Measurements from ENCODE around the gene UGT1A5.

UGT1A5 gene

DNA sequence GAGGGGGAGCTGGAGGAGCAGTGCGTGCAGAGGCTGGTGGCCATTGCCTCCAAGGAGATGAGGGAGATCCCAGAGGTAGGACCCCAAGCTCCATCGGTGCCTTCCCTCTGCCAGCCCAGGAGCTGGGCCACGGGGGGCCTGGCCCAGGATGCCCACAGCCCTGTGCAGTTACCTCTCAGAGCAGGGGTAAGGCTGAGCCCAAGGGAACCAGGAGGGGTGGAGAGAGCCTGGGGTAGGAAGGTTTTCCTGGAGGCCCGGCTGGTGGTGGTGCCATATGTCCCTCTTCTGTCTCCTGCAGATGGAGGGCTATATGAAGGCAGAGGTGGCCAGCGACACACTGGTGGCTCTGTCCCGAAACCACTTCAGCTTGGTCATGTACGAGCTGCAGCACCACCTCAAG lies 76.8 kb downstream of the UGT1A5 start:
- Histone ChIP-seq H3K4me3 (ENCODE audit: low read depth, low read length) (no peak overlapping the region), H3K9me3 (ENCODE audit: control insufficient read depth, insufficient read depth, low read length) (no peaks in the 10 kb centered on the region; the same call in 1 of the 2 replicates), H3K27ac (ENCODE audit: low read depth, low read length) (no peak overlapping the region), H3K27me3 (ENCODE audit: control insufficient read depth, insufficient read depth, low read length) (no peaks in the 10 kb centered on the region), H3K9ac (ENCODE audit: low read depth, low read length) (no peak overlapping the region), H3K4me1 (ENCODE audit: control insufficient read depth, insufficient read depth, low read length) (no peaks in the 10 kb centered on the region), H3K36me3 (ENCODE audit: control insufficient read depth, insufficient read depth, low read length) (no peaks in the 10 kb centered on the region)

DNA sequence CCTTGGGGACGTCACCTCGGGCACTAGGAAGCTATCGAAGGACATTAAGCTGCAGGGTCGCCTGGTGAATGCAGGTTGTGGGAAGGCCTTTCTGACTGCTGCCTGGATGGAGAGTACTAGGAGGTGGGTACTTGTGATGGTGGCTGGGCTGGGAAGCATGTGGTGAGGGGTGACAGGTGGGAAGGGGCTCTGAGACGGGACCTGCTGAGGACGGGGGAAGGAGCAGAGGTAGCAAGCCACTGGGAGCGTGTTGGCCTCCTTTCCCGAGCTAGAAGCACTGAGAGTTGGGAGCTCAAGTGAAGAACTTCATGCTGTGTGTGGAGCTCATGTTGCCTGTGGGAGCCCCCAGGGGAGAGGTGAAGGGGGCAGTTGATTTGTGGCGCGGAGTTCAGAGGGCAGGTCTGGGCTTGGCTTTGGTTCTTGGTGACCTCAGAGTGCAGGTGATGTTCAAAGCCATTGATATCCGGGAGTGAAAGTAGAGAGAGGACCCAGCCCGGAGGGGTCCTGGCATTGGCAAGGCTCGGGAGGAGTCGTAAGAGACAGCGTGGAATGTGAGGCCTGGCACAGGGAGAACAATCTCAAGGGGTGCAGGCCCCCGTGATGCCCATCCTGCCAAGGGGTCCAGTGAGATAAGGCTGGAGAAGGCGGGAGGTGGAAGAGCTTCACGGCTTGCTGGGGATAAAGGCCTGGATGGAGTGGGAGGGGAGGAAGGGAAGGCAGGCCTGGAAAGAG lies 78.6 kb downstream of the UGT1A5 start:
- Histone ChIP-seq H3K4me1 (ENCODE audit: control insufficient read depth, insufficient read depth, low read length) (no peaks in the 10 kb centered on the region), H3K9ac (ENCODE audit: low read depth, low read length) (no peak overlapping the region), H3K27ac (ENCODE audit: low read depth, low read length) (no peak overlapping the region), H3K27me3 (ENCODE audit: control insufficient read depth, insufficient read depth, low read length) (no peaks in the 10 kb centered on the region), H3K9me3 (ENCODE audit: control insufficient read depth, insufficient read depth, low read length) (no peaks in the 10 kb centered on the region), H3K4me3 (ENCODE audit: low read depth, low read length) (no peak overlapping the region), H3K36me3 (ENCODE audit: control insufficient read depth, insufficient read depth, low read length) (no peaks in the 10 kb centered on the region)

GRCh38 chr2:233791883-233792329 lies 79.2 kb downstream of the UGT1A5 start:
- no peaks in the 10 kb centered on the region for H3K9me3 ChIP-seq (ENCODE audit: control insufficient read depth, insufficient read depth, low read length)
- no peaks in the 10 kb centered on the region for H3K4me1 ChIP-seq (ENCODE audit: control insufficient read depth, insufficient read depth, low read length)
- no peak overlapping the region for H3K4me3 ChIP-seq (ENCODE audit: low read depth, low read length)
- no peaks in the 10 kb centered on the region for H3K27me3 ChIP-seq (ENCODE audit: control insufficient read depth, insufficient read depth, low read length)
- H3K9ac ChIP-seq (ENCODE audit: low read depth, low read length), result no peak overlapping the region
- no peak overlapping the region for H3K27ac ChIP-seq (ENCODE audit: low read depth, low read length)
- no peaks in the 10 kb centered on the region for H3K36me3 ChIP-seq (ENCODE audit: control insufficient read depth, insufficient read depth, low read length)

GRCh38 chr2:233792720-233793119 lies 80.0 kb downstream of the UGT1A5 start:
- no peak overlapping the region for H3K4me3 ChIP-seq (ENCODE audit: low read depth, low read length)
- H3K4me1 ChIP-seq (ENCODE audit: control insufficient read depth, insufficient read depth, low read length), result no peaks in the 10 kb centered on the region
- H3K27ac ChIP-seq (ENCODE audit: low read depth, low read length), result no peak overlapping the region
- no peaks in the 10 kb centered on the region for H3K36me3 ChIP-seq (ENCODE audit: control insufficient read depth, insufficient read depth, low read length)
- 0 out of 2 replicates have a peak, but pooled peaks cover under 1% of the 10 kb centered on the region for H3K9me3 ChIP-seq (ENCODE audit: control insufficient read depth, insufficient read depth, low read length)
- H3K27me3 ChIP-seq (ENCODE audit: control insufficient read depth, insufficient read depth, low read length), result no peaks in the 10 kb centered on the region
- H3K9ac ChIP-seq (ENCODE audit: low read depth, low read length), result no peak overlapping the region

GRCh38 chr2:233793465-233794127 lies 80.9 kb downstream of the UGT1A5 start:
- Histone ChIP-seq H3K27me3 (ENCODE audit: control insufficient read depth, insufficient read depth, low read length) (no peaks in the 10 kb centered on the region), H3K27ac (ENCODE audit: low read depth, low read length) (no peak overlapping the region), H3K4me3 (ENCODE audit: low read depth, low read length) (no peak overlapping the region), H3K9ac (ENCODE audit: low read depth, low read length) (no peak overlapping the region), H3K4me1 (ENCODE audit: control insufficient read depth, insufficient read depth, low read length) (no peaks in the 10 kb centered on the region), H3K9me3 (ENCODE audit: control insufficient read depth, insufficient read depth, low read length) (0 out of 2 replicates have a peak, but pooled peaks cover 6% of the 10 kb centered on the region), H3K36me3 (ENCODE audit: control insufficient read depth, insufficient read depth, low read length) (no peaks in the 10 kb centered on the region)

- Histone ChIP-seq H3K4me3 (ENCODE audit: low read depth, low read length) (no peak overlapping the region), H3K9me3 (ENCODE audit: control insufficient read depth, insufficient read depth, low read length) (peaks cover 6% of the 10 kb centered on the region; the same call in 1 of the 2 replicates), H3K4me1 (ENCODE audit: control insufficient read depth, insufficient read depth, low read length) (no peaks in the 10 kb centered on the region), H3K9ac (ENCODE audit: low read depth, low read length) (no peak overlapping the region), H3K27me3 (ENCODE audit: control insufficient read depth, insufficient read depth, low read length) (no peaks in the 10 kb centered on the region), H3K36me3 (ENCODE audit: control insufficient read depth, insufficient read depth, low read length) (no peaks in the 10 kb centered on the region), H3K27ac (ENCODE audit: low read depth, low read length) (no peak overlapping the region)
Measured at GRCh38 chr2:233794128-233794658, 81.5 kb downstream of the UGT1A5 start.

DNA sequence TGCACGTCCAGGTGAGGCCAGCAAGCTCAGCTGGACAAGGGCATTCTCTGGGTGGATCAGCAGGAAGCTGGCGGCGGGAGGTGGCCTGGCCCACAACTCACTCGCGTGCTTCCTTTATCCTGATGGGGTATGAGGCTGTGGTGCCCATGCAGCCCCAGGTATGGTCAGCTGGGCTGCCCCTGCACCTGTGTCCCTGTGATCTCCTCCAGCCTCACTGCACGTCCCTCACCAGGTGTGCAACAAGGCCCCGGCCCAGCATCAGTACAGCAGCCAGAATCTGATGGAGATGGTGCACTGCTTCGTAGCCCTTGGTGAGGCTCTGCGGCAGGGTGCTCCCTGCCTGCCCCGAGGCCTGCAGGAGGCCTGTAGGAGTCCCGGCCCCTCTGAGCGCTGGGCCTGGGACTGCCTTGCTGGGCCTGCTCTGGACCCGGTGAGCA lies 83.0 kb downstream of the UGT1A5 start:
- Histone ChIP-seq H3K27ac (ENCODE audit: low read depth, low read length) (no peak overlapping the region), H3K4me3 (ENCODE audit: low read depth, low read length) (no peak overlapping the region), H3K27me3 (ENCODE audit: control insufficient read depth, insufficient read depth, low read length) (no peaks in the 10 kb centered on the region), H3K4me1 (ENCODE audit: control insufficient read depth, insufficient read depth, low read length) (no peaks in the 10 kb centered on the region), H3K9me3 (ENCODE audit: control insufficient read depth, insufficient read depth, low read length) (peaks cover 6% of the 10 kb centered on the region; the same call in 1 of the 2 replicates), H3K36me3 (ENCODE audit: control insufficient read depth, insufficient read depth, low read length) (no peaks in the 10 kb centered on the region), H3K9ac (ENCODE audit: low read depth, low read length) (no peak overlapping the region)

DNA sequence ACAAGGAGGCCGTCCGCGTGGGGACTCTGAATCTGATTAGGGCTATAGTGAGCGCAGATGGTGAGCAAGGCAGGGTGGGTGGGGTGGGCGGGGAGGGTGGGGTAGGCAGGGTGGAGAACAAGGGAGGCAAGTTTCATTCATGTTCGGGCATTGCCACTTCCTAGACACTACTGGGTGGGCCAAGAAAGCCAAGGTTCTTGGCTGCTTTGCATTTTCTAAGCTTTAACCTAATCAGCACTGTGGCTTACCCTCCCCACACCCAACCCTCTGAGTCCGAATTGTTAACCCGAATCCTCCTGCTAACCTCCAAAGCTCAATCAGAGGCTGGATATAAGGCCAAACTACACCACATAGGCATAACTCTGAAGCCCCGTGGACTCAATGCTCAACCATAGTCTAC lies 83.5 kb downstream of the UGT1A5 start:
- no peak overlapping the region for H3K27ac ChIP-seq (ENCODE audit: low read depth, low read length)
- H3K9ac ChIP-seq (ENCODE audit: low read depth, low read length), result no peak overlapping the region
- H3K4me1 ChIP-seq (ENCODE audit: control insufficient read depth, insufficient read depth, low read length), result no peaks in the 10 kb centered on the region
- no peaks in the 10 kb centered on the region for H3K36me3 ChIP-seq (ENCODE audit: control insufficient read depth, insufficient read depth, low read length)
- peaks cover 6% of the 10 kb centered on the region for H3K9me3 ChIP-seq (ENCODE audit: control insufficient read depth, insufficient read depth, low read length)
- no peaks in the 10 kb centered on the region for H3K27me3 ChIP-seq (ENCODE audit: control insufficient read depth, insufficient read depth, low read length)
- no peak overlapping the region for H3K4me3 ChIP-seq (ENCODE audit: low read depth, low read length)

- Histone ChIP-seq H3K4me1 (ENCODE audit: control insufficient read depth, insufficient read depth, low read length) (no peaks in the 10 kb centered on the region), H3K9me3 (ENCODE audit: control insufficient read depth, insufficient read depth, low read length) (peaks cover 6% of the 10 kb centered on the region), H3K27me3 (ENCODE audit: control insufficient read depth, insufficient read depth, low read length) (no peaks in the 10 kb centered on the region), H3K9ac (ENCODE audit: low read depth, low read length) (no peak overlapping the region), H3K27ac (ENCODE audit: low read depth, low read length) (no peak overlapping the region), H3K36me3 (ENCODE audit: control insufficient read depth, insufficient read depth, low read length) (no peaks in the 10 kb centered on the region), H3K4me3 (ENCODE audit: low read depth, low read length) (no peak overlapping the region)
Measured at GRCh38 chr2:233798335-233799086, 85.8 kb downstream of the UGT1A5 start.

DNA sequence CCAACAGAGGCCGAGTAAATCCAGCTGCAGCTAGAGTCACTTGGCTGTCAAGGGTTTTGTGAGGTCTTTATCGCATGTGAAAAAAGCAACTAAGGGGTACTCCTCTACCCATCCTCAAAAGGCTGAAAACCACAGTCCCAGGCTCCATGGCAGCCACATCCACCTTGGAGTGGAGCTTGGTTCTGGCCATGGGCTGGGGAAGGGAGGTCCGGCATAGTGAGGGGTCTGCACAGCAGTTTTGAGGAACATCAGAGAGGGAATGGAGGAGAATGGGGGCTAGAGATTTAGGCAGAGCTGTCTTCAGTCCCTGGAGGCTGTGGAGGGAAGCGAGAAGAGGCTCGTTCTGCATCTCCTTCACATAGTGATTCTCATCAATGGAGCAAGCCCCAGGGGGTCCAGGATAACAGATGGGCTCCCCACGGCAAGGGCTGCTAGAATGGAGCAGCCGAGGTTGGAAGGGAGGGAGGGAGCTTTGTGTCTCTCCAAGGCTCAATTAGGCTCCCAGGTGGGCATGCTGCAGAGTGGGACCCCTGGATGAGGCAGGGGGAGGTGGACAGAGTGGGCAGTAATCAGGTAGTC lies 86.5 kb downstream of the UGT1A5 start:
- Histone ChIP-seq H3K36me3 (ENCODE audit: control insufficient read depth, insufficient read depth, low read length) (no peaks in the 10 kb centered on the region), H3K9me3 (ENCODE audit: control insufficient read depth, insufficient read depth, low read length) (peaks cover 6% of the 10 kb centered on the region), H3K4me1 (ENCODE audit: control insufficient read depth, insufficient read depth, low read length) (no peaks in the 10 kb centered on the region), H3K9ac (ENCODE audit: low read depth, low read length) (no peak overlapping the region), H3K27me3 (ENCODE audit: control insufficient read depth, insufficient read depth, low read length) (no peaks in the 10 kb centered on the region), H3K4me3 (ENCODE audit: low read depth, low read length) (no peak overlapping the region), H3K27ac (ENCODE audit: low read depth, low read length) (no peak overlapping the region)

Data from HUES48 (cell line).